ENCODE results near the gene KCNH5.

Gene KCNH5

GRCh38 chr14:63045612-63046320, 508 bp upstream of the KCNH5 start:
- Histone ChIP-seq H3K27me3 (peaks cover 0 to 41% of the 10 kb centered on the region in 2 donors), H3K36me3 (no peaks in the 10 kb centered on the region), H3K27ac (no peak overlapping the region), H3K4me1 (peaks cover 0 to 15% (median 13%) of the 10 kb centered on the region in 4 donors), H3K9me3 (no peaks in the 10 kb centered on the region), H3K4me3 (peak overlapping the region; percentile 6 to 29)
- intact Hi-C loops (cut with DNase I; ENCODE audit: low total_unique reads): no loop called here
- DNase-seq: no peak
- TF ChIP-seq CTCF (IDR thresholded peaks at IDR 0.05): no peak

- intact Hi-C loops (cut with DNase I; ENCODE audit: low total_unique reads): no loop called here
Observed at GRCh38 chr14:63039866-63040265, 5.4 kb downstream of the KCNH5 start.

GRCh38 chr14:63032641-63033040, 12.6 kb downstream of the KCNH5 start:
- no peaks in the 10 kb centered on the region for H3K36me3 ChIP-seq
- no peak for TF ChIP-seq CTCF (IDR thresholded peaks at IDR 0.05)
- no peak for DNase-seq
- no peak overlapping the region for H3K27ac ChIP-seq
- H3K4me3 ChIP-seq: no peak overlapping the region
- no peaks in the 10 kb centered on the region for H3K27me3 ChIP-seq
- H3K9me3 ChIP-seq: no peaks in the 10 kb centered on the region
- H3K4me1 ChIP-seq: no peaks in the 10 kb centered on the region
- intact Hi-C loops (cut with DNase I; ENCODE audit: low total_unique reads): no loop called here

More at GRCh38 chr14:63039866-63040265, 5.4 kb downstream of the KCNH5 start:
- no peak for TF ChIP-seq CTCF (IDR thresholded peaks at IDR 0.05)
- no peaks in the 10 kb centered on the region for H3K9me3 ChIP-seq
- peaks cover 0 to 13% of the 10 kb centered on the region in 2 donors for H3K27me3 ChIP-seq
- no peak overlapping the region for H3K4me3 ChIP-seq
- H3K36me3 ChIP-seq: no peaks in the 10 kb centered on the region
- no peak overlapping the region for H3K27ac ChIP-seq
- no peak for DNase-seq
- peaks cover 0 to 1% (median under 1%) of the 10 kb centered on the region in 4 donors for H3K4me1 ChIP-seq

GRCh38 chr14:63032076-63032475, 13.2 kb downstream of the KCNH5 start:
- no peak overlapping the region for H3K27ac ChIP-seq
- no peak for DNase-seq
- TF ChIP-seq CTCF (IDR thresholded peaks at IDR 0.05): no peak
- no peaks in the 10 kb centered on the region for H3K27me3 ChIP-seq
- no peaks in the 10 kb centered on the region for H3K9me3 ChIP-seq
- intact Hi-C loops (cut with DNase I; ENCODE audit: low total_unique reads): no loop called here
- no peaks in the 10 kb centered on the region for H3K4me1 ChIP-seq
- H3K4me3 ChIP-seq: no peak overlapping the region
- no peaks in the 10 kb centered on the region for H3K36me3 ChIP-seq

GRCh38 chr14:63030113-63030512, 15.1 kb downstream of the KCNH5 start:
- intact Hi-C loops (cut with DNase I; ENCODE audit: low total_unique reads): no loop called here
- Histone ChIP-seq H3K27me3 (no peaks in the 10 kb centered on the region), H3K4me3 (no peak overlapping the region), H3K27ac (no peak overlapping the region), H3K9me3 (no peaks in the 10 kb centered on the region), H3K36me3 (no peaks in the 10 kb centered on the region), H3K4me1 (no peaks in the 10 kb centered on the region)
- no peak for DNase-seq
- TF ChIP-seq CTCF (IDR thresholded peaks at IDR 0.05): no peak

All from tibial artery (tissue), 4 donors.